ENCODE data around the gene RBM10.

DNA sequence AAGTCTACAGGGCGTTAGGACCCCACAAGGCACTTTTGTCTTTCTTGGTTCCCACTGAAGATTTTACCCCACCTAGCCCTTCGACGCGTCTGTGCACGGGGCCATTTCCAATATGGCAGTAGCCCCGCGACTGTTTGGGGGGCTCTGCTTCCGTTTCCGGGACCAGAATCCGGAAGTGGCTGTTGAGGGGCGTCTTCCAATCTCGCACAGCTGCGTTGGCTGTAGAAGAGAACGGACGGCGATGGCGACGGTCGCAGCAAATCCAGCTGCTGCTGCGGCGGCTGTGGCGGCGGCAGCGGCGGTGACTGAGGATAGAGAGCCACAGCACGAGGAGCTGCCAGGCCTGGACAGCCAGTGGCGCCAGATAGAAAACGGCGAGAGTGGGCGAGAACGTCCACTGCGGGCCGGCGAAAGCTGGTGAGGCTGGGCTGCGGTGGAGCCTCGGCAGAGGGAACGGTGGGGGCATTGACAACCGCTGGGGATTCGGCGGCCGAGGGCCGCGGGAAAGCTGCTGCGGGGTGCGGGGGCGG is 87.8 kb downstream of the RBM10 start, which contains the start of gene USP11:
- TF ChIP-seq, protein P1, sequence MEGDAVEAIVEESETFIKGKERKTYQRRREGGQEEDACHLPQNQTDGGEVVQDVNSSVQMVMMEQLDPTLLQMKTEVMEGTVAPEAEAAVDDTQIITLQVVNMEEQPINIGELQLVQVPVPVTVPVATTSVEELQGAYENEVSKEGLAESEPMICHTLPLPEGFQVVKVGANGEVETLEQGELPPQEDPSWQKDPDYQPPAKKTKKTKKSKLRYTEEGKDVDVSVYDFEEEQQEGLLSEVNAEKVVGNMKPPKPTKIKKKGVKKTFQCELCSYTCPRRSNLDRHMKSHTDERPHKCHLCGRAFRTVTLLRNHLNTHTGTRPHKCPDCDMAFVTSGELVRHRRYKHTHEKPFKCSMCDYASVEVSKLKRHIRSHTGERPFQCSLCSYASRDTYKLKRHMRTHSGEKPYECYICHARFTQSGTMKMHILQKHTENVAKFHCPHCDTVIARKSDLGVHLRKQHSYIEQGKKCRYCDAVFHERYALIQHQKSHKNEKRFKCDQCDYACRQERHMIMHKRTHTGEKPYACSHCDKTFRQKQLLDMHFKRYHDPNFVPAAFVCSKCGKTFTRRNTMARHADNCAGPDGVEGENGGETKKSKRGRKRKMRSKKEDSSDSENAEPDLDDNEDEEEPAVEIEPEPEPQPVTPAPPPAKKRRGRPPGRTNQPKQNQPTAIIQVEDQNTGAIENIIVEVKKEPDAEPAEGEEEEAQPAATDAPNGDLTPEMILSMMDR (IDR thresholded peaks at IDR 0.05; ENCODE audit: low read length): no peak
- TF ChIP-seq EZH2phosphoT487 (IDR thresholded peaks at IDR 0.05; ENCODE audit: low read length): no peak

Measured in MM.1S (cell line).